Renal pelvis (tissue), 4 donors: Measurements from ENCODE around the gene ATRN. TPM values are rescaled to one million over a fixed set of nuclear protein-coding genes. Genes with fewer than 3 reads are reported as not detected.
"Not testable (repeated sequence)": the region's sequence is repeated elsewhere in the genome, so short reads cannot be mapped to it uniquely, and the experiment has no call there.

Source experiments
- DNase-seq: peaks from one replicate; pipeline ENCODE4 v3.0.0-alpha.2; 2013
- polyA plus RNA-seq, 3 donors: library from polyadenylated mRNA; unstranded; fragments of 120-200 nt; gene quantifications; one replicate each; pipeline ENCODE4 v1.2.1, GENCODE V29; 2013; ENCODE audit not compliant: insufficient read length in 3 of 3

Gene ATRN
- polyA plus RNA-seq, 3 donors = 47.6 to 56.7 (median 53.5) TPM

DNA sequence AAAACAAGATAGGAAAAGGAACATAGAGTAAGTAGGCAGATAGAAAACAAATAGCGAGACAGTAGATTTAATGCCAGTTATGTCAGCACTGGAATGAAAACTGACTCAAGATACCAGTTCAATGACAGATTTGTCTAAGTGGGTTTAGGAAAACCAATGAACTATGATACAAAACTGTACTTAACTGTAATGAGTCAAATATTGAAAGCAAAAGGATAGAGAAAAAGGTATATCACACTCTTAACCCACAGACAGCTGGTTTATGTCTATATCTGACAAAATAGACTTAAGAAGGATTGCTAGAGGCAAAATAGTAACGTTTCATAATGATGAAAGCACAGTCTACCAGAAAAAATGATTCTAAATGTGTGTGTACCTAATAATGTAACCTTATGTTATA, 38.2 kb downstream of the ATRN start:
- DNase-seq = no peak

- DNase-seq = no peak
Observed at GRCh38 chr20:3510110-3510509, 39.3 kb downstream of the ATRN start.

DNA sequence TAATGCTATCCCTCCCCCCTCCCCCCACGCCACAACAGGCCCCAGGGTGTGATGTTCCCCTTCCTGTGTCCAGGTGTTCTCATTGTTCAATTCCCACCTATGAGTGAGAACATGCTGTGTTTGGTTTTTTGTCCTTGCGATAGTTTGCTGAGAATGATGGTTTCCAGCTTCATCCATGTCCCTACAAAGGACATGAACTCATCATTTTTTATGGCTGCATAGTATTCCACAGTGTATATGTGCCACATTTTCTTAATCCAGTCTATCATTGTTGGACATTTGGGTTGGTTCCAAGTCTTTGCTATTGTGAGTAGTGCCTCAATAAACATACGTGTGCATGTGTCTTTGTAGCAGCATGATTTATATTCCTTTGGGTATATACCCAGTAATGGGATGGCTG, 41.4 kb downstream of the ATRN start:
- DNase-seq = not testable (repeated sequence)

DNA sequence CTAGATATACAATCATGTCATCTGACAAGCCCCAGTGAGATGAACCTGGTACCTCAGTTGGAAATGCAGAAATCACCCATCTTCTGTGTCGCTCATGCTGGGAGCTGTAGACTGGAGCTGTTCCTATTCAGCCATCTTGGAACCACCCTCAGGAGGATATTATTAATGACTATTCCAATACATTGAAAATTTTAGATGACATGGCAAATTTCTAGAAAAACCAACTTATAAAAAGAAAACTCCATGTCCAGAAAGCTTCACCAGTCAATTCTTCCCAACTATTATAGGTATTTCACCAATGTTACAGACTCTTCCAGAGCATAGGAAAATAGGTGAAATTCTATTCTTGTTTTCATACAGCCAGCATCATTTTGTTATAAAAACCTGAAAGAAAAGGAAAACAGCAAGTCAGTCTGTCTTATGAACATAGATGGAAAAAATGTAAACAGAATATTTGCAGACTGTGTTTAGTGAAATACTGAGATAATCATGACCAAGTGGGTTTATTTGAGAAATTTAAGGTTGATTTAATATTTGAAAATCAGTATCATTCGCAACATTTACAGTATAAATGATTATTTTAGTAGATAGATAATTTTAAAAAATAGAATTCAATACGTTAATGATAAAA, 43.3 kb downstream of the ATRN start:
- DNase-seq = no peak

DNA sequence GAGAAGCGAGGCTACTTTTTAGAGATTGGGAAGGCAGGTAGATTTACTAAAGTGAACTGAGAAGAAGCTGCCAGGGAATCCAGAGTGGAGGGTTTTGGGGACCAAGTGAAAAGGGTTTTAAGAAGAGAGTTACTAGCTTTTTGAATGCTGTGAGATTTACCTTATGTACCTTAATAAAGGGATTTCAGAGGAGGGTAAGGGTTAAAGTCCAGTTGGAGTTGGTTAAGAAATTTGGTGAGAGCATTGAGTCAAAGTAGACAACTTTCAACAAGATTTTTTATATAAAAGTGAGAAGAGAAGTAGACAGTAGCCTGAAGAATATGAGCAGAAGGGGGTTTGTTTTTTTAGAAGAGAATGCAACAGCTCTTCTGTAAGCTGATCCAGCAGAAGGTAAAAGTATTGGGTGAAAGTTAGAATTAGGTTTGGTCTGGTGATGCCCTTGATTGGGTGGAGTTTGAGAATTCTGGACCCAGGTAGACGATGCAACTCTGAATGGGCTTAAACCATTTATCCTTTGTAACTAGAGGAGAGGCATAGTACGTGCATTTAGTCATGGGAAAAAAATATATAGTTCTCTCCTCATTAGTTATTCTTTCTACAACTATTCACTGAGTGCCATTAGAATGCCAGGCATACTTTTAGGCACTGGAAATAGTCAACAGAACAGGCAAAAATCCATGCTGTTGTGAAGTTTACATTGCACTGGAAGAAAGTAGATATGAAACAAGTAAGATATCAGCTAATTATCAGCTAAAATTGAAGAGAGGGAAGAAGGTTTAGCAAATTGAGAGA, 44.8 kb downstream of the ATRN start:
- no peak for DNase-seq

DNA sequence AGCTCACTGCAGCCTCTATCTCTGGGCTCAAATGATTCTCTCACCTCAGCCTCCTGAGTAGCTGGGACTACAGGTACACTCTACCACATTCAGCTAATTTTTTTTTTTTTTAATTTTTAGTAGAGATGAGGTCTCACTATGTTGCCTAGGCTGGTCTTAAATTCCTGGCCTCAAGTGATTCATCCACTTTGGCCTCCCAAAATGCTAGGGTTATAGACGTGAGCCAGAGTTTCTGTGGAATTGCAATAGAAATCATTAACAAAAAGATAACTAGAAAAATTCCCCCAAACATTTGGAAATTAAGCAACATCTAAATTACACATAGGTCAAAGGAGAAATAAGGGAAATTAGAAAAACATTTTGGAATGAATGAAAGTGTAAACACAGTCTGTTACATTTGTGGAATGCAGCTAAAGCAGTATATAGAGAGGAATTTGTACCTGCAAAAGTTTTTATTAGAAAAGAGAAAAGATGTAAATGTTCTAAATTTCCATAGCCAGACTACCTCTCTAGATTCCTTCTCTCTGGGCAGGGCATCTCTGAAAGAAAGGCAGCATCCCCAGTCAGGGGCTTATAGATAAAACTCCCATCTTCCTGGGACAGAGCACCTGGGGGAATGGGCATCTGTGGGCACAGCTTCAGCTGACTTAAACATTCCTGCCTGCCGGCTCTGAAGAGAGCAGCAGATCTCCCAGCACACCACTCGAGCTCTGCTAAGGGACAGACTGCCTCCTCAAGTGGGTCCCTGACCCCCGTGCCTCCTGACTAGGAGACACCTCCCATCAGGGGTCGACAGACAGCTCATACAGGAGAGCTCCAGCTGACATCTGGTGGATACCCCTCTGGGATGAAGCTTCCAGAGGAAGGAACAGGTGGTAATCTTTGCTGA, 51.3 kb downstream of the ATRN start:
- no peak for DNase-seq

GRCh38 chr20:3524696-3525095, 53.9 kb downstream of the ATRN start:
- DNase-seq = not testable (repeated sequence)

DNA sequence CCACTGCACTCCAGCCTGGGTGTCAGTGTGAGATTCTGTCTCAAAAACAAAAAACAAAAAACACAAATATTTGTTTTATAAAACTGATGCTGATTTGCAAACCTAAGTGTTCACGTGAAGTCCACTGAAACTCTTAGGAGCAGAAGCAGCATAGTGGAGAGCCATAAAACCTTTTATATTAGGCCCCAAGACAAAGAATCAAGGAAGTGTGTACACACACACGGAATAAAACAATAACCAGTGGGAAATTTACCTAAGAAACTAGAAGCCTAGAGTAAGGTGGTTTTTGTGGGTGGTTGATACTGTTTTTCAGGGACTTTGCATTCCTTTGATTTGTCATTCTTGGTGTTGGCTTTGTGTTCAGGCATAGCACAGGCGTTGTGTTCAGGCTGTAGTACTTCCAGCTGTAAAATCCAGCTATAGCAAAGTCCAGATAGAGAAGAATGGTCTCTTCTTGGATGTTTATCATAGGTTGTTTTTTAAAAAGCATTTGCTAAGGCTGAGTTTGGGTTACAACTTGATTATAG, 61.3 kb downstream of the ATRN start:
- DNase-seq = no peak

DNA sequence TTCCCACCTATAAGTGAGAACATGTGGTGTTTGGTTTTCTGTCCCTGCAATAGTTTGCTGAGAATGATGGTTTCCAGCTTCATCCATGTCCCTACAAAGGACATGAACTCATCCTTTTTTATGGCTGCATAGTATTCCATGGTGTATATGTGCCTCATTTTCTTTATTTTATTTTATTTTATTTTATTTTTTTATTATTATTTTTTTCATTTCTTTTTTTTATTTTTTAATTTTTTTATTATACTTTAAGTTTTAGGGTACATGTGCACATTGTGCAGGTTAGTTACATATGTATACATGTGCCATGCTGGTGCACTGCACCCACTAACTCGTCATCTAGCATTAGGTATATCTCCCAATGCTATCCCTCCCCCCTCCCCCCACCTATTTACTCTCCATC, 66.9 kb downstream of the ATRN start:
- not testable (repeated sequence) for DNase-seq

GRCh38 chr20:3539311-3540107, 68.7 kb downstream of the ATRN start:
- no peak for DNase-seq

GRCh38 chr20:3541887-3542721, 71.3 kb downstream of the ATRN start:
- DNase-seq = no peak

GRCh38 chr20:3543901-3544507, 73.2 kb downstream of the ATRN start:
- no peak for DNase-seq

DNA sequence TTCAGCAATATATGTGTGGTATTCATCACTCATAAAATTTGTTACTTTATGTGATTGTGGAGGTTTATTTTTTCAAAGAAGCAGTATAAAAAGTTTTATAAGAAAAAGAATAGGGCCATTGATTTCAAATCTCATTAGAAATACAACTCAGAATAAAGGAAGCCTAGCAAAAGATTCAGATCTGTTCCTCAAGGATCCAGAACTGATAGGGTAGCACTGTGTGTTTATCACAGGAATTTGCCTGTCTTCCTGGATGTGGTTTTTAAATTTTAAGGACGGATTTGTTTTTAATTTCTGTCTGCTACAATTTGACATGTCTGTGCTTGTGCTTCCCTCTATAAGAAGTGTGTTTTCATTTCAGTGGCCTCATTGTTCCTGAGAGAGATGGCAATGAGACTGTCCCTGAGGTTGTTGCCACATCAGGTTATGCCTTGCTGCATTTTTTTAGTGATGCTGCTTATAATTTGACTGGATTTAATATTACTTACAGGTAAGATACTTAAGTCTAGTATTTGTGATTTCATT, 74.6 kb downstream of the ATRN start:
- no peak for DNase-seq

GRCh38 chr20:3547906-3548305, 77.1 kb downstream of the ATRN start:
- DNase-seq = no peak

DNA sequence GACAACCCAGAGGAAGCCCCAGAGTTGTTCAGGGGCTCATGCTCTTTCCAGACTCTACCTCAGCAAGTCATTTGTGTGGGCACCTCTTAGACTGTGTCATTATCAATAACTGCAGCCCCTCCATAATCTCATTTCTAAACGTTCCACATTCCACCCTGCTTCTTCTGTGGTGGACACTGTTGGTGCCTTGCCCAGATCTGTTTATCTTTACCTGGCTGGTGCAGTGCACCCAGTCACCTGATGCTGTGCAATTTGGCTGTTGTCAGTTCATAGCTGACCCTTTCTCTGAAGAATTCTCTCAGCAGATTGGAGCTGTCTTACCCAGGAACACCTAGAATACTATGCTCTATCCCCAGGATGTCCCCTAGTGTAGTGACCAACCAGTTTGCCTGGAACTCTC, 80.0 kb downstream of the ATRN start:
- DNase-seq = no peak

DNA sequence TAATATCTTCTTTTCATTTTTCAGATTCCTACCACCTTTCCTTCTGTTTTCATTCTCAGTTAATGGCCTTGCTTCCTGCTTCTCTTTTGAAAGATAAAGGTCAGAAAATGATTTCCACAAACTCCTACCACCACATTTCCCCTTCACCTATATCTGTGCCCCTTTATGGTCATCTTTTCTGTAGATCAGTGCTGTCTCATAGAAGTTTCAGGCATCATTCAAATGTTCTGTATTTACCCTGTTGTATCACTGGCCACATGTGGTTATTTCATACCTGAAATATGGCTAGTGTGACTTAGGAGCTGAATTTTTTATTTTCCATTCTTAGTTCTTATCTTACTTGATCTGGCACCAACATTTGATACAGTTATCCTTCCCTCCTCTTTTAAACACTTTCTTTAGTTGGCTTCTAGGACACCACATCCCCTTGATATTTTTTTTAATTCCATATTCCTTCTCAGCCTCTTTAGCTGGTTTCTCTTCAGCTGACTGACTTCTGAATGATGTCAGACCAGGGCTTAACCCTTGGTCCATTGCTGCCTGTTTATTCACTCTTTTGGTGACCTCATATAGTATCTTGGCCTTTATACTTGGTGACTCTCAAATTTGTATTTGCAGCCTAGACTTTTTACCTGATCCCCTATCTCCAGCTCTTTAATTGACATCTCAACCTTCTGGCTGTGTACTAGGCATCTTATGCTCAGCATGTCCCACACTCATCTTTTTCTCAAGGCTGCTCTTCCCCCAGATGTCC, 81.0 kb downstream of the ATRN start:
- no peak for DNase-seq

DNA sequence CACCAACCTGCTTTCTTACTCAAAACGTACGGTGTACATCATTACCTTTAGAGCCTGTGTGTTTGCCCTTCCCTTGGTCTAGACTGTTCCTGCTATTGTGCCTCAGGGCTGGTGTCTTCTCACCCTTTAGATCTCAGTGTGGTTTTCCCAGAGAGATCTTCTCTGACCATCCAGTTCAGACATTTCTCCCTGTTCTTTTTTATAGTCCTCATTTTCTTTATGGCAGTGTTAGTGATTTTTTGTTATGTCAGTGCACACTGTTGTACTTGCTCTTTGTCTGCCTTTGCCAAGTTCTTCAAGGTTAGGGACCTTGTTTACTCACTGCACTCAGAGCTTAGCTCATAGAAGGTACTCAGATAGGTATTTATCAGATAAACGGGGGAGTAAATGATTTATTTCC, 82.8 kb downstream of the ATRN start:
- no peak for DNase-seq

DNA sequence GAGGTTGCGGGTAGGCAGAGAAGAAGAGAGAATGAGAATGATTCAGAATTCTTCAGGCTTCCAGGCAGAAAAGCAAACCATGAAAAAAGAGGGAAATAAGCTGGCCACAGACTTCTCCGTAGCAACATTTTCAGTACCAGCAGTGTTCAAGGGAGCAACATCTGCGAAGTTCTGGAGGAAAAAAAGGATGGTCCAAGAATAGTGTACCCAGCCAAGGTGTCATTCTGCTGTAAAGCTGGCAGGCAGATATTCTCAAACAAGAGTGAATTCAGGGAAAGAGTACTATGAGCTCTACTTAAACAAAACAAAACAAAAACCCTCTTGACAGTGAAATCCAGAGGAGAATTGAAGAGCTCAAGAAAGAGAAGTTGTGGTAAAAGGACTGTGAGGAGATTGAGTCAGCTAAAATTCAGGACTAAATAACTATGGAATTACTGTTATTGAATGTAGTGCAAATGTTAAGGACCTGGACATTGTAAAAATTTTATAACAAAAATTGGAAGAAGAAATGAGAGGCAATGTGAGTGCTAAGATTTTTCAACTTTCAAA, 86.5 kb downstream of the ATRN start:
- DNase-seq = no peak

DNA sequence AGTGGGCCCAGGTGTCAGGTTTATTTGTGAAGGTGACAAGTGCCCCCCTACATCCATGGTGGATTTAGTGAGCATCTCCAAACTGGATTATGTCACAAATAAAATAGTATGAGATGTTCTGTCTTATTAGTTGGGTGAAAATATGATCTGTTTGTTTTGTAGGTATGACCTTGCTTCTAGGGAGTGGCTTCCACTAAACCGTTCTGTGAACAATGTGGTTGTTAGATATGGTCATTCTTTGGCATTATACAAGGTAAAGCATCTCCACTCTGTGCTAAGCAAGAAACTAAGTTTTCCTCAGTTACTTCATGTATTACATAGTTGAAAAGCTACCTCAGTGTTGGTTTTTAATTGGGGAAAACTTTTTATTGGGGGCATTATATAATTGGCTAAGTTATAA, 88.4 kb downstream of the ATRN start:
- DNase-seq = no peak
